GM20000 (cell line): Measurements from ENCODE around the gene TRUB1.

Source experiments
- DNase-seq: peaks from one replicate; pipeline ENCODE4 v3.0.0; 2012; ENCODE audit warnings: low spot score
- TF ChIP-seq, protein P1 (sequence below): IDR thresholded peaks from 2 replicates; pipeline ENCODE4 v1.5.1; 2012; ENCODE audit warnings: mild to moderate bottlenecking, control low read depth; ENCODE audit errors: extremely low read depth, missing control alignments

Gene TRUB1

DNA sequence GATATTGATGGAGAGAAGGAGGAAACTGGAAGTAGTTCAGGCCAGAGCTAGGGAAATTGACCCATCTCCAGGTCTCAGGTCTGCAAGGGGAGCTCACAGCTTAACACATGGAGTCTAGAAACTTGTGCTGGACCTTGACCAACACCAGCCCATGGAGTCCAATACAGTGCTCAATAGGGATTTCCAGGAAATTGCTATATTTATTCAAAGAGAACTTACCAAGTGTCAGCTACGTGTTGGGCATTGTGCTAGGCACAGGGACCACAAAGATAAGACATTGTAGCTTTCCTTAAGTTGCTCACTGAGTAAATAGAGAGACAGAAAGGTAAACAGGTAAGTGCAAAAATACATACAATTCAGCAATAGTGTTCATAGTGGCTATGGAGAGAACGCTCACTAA lies 82.5 kb downstream of the TRUB1 start:
- no peak for DNase-seq
- TF ChIP-seq, protein P1, sequence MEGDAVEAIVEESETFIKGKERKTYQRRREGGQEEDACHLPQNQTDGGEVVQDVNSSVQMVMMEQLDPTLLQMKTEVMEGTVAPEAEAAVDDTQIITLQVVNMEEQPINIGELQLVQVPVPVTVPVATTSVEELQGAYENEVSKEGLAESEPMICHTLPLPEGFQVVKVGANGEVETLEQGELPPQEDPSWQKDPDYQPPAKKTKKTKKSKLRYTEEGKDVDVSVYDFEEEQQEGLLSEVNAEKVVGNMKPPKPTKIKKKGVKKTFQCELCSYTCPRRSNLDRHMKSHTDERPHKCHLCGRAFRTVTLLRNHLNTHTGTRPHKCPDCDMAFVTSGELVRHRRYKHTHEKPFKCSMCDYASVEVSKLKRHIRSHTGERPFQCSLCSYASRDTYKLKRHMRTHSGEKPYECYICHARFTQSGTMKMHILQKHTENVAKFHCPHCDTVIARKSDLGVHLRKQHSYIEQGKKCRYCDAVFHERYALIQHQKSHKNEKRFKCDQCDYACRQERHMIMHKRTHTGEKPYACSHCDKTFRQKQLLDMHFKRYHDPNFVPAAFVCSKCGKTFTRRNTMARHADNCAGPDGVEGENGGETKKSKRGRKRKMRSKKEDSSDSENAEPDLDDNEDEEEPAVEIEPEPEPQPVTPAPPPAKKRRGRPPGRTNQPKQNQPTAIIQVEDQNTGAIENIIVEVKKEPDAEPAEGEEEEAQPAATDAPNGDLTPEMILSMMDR, result no peak

DNA sequence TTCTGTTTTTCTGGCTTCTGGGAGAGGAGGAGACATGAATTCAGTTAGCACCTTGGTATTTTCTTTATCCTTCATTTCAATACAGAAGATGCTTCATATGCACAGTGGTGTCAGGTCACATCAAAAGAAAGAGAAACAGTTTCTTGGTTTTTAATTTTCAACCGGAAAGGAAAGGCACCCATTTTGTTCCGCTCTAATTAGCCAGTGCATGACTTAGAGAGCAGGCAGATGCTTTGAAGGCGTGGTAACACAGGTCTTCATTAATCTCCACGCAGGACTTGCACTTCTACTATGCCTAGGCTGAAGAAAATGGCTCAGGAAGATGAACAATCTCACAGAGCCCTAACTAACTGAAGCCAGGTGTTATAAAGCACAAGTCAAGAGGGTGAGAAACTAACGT lies 84.7 kb downstream of the TRUB1 start:
- TF ChIP-seq, protein P1, result no peak
- DNase-seq, result no peak

GRCh38 chr10:115023715-115024114 lies 85.7 kb downstream of the TRUB1 start:
- DNase-seq, result no peak
- TF ChIP-seq, protein P1, result no peak

GRCh38 chr10:115024371-115024770 lies 86.4 kb downstream of the TRUB1 start:
- TF ChIP-seq, protein P1, result no peak

DNA sequence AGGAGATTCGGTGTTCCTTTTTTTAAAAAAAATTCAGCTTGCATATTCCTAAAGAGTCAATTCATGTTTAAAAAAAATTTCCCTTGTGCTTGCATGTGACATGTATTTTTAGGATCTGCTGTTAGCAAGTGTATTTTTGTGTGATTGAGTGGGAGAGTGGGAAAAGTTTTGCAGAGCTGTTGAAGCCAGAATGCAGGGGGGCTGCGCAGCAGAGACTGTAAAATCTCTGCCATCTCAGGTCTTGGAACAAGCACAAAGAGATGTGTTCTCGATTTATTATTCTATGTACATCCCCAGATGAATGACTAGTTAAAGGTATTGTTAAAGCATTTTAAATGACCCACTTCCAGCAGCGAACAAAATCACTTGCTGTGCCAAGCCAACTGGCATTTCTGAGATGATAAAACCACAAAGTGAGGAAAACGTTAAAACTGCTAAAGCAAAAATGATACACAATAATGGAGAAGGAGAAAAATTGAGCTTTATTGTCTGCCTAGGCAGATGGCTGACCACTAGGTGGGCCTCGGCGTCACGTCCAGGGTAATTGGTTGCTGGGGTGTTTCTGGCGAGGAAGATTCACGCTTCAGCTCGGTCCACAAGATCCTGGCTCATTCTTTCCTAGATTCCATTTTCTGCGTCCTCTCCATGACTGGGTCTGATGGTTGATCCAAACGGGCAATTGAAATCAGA lies 88.2 kb downstream of the TRUB1 start:
- TF ChIP-seq, protein P1, result no peak
- no peak for DNase-seq

More at GRCh38 chr10:115024371-115024770, 86.4 kb downstream of the TRUB1 start:
- no peak for DNase-seq

DNA sequence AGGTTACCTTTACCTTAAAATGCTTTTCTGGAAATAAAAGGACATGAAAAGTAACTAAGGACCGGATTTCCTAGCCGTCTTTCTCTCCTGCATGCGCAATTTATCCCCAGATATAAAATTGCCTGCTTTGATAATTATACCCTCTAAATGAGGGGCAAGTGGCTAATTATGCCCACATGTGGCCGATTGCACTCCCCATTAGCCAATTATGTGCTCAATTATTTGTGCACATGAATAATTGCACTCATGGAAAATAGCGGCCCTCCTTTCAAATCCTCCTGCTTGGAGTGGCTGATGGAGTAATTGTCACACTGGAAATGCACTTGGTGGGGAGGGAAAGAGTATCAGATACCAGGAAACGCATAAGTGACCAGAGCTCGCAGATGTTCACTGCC lies 88.7 kb downstream of the TRUB1 start:
- TF ChIP-seq, protein P1, result no peak

More for the DNA sequence above, 88.7 kb downstream of the TRUB1 start:
- no peak for DNase-seq
